Breast epithelium (tissue), 3 donors: ENCODE measurements around the gene LRRC61.

Experiments used
- CTCF ChIP-seq, 3 donors: fragments of 450-650 bp; IDR thresholded peaks; one replicate each; pipeline ENCODE4 v1.5.1; 2016 to 2017; ENCODE audit warnings: antibody characterized with exemption in 3 of 3, mild to moderate bottlenecking in 3 of 3, moderate library complexity in 3 of 3
- POLR2AphosphoS5 ChIP-seq, 3 donors: sonication (generic); formaldehyde crosslinking; IDR thresholded peaks; one replicate each; pipeline ENCODE4 v1.6.1; 2017; ENCODE audit warnings: antibody characterized with exemption in 3 of 3

GRCh38 chr7:150340875-150341262 lies 17.7 kb downstream of the LRRC61 start:
- TF ChIP-seq CTCF (IDR thresholded peaks at IDR 0.05) = no peak
- TF ChIP-seq POLR2AphosphoS5 (IDR thresholded peaks at IDR 0.05) = no peak
